Loucy (cell line): ENCODE results near the gene SUFU.

ENCODE experiments used
- H2AFZ ChIP-seq: fragments of 200-600 bp; sonication (generic); 2 replicates; pipeline ENCODE4 v1.6.0; 2016; ENCODE audit warnings: antibody characterized with exemption, mild to moderate bottlenecking, low read length, moderate library complexity
- H3F3A ChIP-seq: fragments of 200-600 bp; 2 replicates; pipeline ENCODE4 v1.6.0; 2016; ENCODE audit warnings: antibody characterized with exemption, low read depth, mild to moderate bottlenecking
- H3K27me3 ChIP-seq: fragments of 200-600 bp; sonication (generic); 2 replicates; pipeline ENCODE4 v1.6.1; 2014; ENCODE audit warnings: low read length, mild to moderate bottlenecking; ENCODE audit not compliant: insufficient read depth, poor library complexity, severe bottlenecking
- H3K36me3 ChIP-seq: fragments of 200-600 bp; sonication (generic); 2 replicates; pipeline ENCODE4 v1.6.1; 2016; ENCODE audit warnings: low read length; ENCODE audit not compliant: insufficient read depth
- H3K4me1 ChIP-seq: fragments of 200-600 bp; sonication (generic); 2 replicates; pipeline ENCODE4 v1.5.1; 2014; ENCODE audit warnings: low read length, mild to moderate bottlenecking; ENCODE audit not compliant: insufficient read depth, poor library complexity, severe bottlenecking
- H3K4me2 ChIP-seq: fragments of 200-600 bp; sonication (generic); 2 replicates; pipeline ENCODE4 v1.6.0; 2014; ENCODE audit warnings: antibody characterized with exemption, low read length, low read depth, mild to moderate bottlenecking; ENCODE audit not compliant: poor library complexity, severe bottlenecking
- H3K4me3 ChIP-seq: fragments of 200-600 bp; sonication (generic); 2 replicates; pipeline ENCODE4 v1.5.1; 2014; ENCODE audit warnings: low read length, mild to moderate bottlenecking, mixed read lengths; ENCODE audit not compliant: poor library complexity, severe bottlenecking
- H3K79me2 ChIP-seq: fragments of 200-600 bp; sonication (generic); 2 replicates; pipeline ENCODE4 v1.6.1; 2014; ENCODE audit warnings: low read length; ENCODE audit not compliant: insufficient read depth
- H3K9ac ChIP-seq: fragments of 200-600 bp; sonication (generic); 2 replicates; pipeline ENCODE4 v1.6.0; 2014; ENCODE audit warnings: mild to moderate bottlenecking, low read depth, low read length, moderate library complexity; ENCODE audit not compliant: poor library complexity, severe bottlenecking
- H3K9me2 ChIP-seq: fragments of 200-600 bp; sonication (generic); replicated peaks from 2 replicates; pipeline ENCODE4 v1.6.1; 2016; ENCODE audit warnings: low read depth, low read length, mixed read lengths
- H3K9me3 ChIP-seq: fragments of 200-600 bp; sonication (generic); 2 replicates; pipeline ENCODE4 v1.6.1; 2014; ENCODE audit warnings: mild to moderate bottlenecking, antibody characterized with exemption, low read length, low read depth; ENCODE audit not compliant: insufficient read depth
- H4K20me1 ChIP-seq: fragments of 200-600 bp; sonication (generic); 2 replicates; pipeline ENCODE4 v1.6.0; 2014; ENCODE audit warnings: antibody characterized with exemption, low read length, mild to moderate bottlenecking; ENCODE audit not compliant: insufficient read depth, poor library complexity, severe bottlenecking
- CTCF ChIP-seq: fragments of 200-600 bp; sonication (generic); conservative IDR thresholded peaks from 2 replicates; pipeline ENCODE4 v1.5.1; 2014; ENCODE audit warnings: mild to moderate bottlenecking, antibody characterized with exemption, low read length
- EZH2phosphoT487 ChIP-seq: fragments of 200-600 bp; IDR thresholded peaks from 2 replicates; pipeline ENCODE4 v1.6.1; 2018; ENCODE audit warnings: antibody characterized with exemption, mild to moderate bottlenecking, moderate library complexity, borderline replicate concordance

SUFU gene

GRCh38 chr10:102677331-102678067 is 173.7 kb downstream of the SUFU start:
- H3K9me3 ChIP-seq: no peaks in the 10 kb centered on the region
- TF ChIP-seq CTCF (no peak), EZH2phosphoT487 (no peak)
- no peak overlapping the region for H3K4me2 ChIP-seq
- no peaks in the 10 kb centered on the region for H3K27me3 ChIP-seq
- no peaks in the 10 kb centered on the region; the same call in 1 of the 2 replicates for H3K36me3 ChIP-seq
- H3K9ac ChIP-seq: no peak overlapping the region
- no peak overlapping the region for H2AFZ ChIP-seq
- H3K9me2 ChIP-seq: no peaks in the 10 kb centered on the region
- H3K4me3 ChIP-seq: no peak overlapping the region
- no peaks in the 10 kb centered on the region for H4K20me1 ChIP-seq
- H3K4me1 ChIP-seq: peaks cover 56% of the 10 kb centered on the region
- H3F3A ChIP-seq: no peaks in the 10 kb centered on the region
- H3K79me2 ChIP-seq: no peaks in the 10 kb centered on the region

GRCh38 chr10:102678068-102678400 is 174.3 kb downstream of the SUFU start:
- no peaks in the 10 kb centered on the region for H3K9me3 ChIP-seq
- no peak overlapping the region for H3K9ac ChIP-seq
- H3K79me2 ChIP-seq: no peaks in the 10 kb centered on the region
- H3K9me2 ChIP-seq: no peaks in the 10 kb centered on the region
- H3F3A ChIP-seq: no peaks in the 10 kb centered on the region
- no peak overlapping the region for H3K4me2 ChIP-seq
- no peak overlapping the region for H3K4me3 ChIP-seq
- peaks cover 52% of the 10 kb centered on the region for H3K4me1 ChIP-seq
- H4K20me1 ChIP-seq: no peaks in the 10 kb centered on the region
- H2AFZ ChIP-seq: no peak overlapping the region
- no peaks in the 10 kb centered on the region for H3K27me3 ChIP-seq
- no peaks in the 10 kb centered on the region; the same call in 1 of the 2 replicates for H3K36me3 ChIP-seq
- TF ChIP-seq EZH2phosphoT487 (no peak), CTCF (no peak)

GRCh38 chr10:102678842-102679289 is 175.1 kb downstream of the SUFU start:
- H3K27me3 ChIP-seq: no peaks in the 10 kb centered on the region
- no peaks in the 10 kb centered on the region for H3K79me2 ChIP-seq
- peaks cover 45% of the 10 kb centered on the region for H3K4me1 ChIP-seq
- H3K4me3 ChIP-seq: no peak overlapping the region
- no peaks in the 10 kb centered on the region; the same call in 1 of the 2 replicates for H3K36me3 ChIP-seq
- no peaks in the 10 kb centered on the region for H3K9me2 ChIP-seq
- H4K20me1 ChIP-seq: no peaks in the 10 kb centered on the region
- H3K9me3 ChIP-seq: no peaks in the 10 kb centered on the region
- no peak for TF ChIP-seq EZH2phosphoT487
- TF ChIP-seq CTCF: peak; percentile 78
- H3F3A ChIP-seq: no peaks in the 10 kb centered on the region
- peak overlapping the region; percentile 24 for H3K4me2 ChIP-seq
- H3K9ac ChIP-seq: no peak overlapping the region
- H2AFZ ChIP-seq: no peak overlapping the region
